ENCODE measurements around the gene FBN1.

DNA sequence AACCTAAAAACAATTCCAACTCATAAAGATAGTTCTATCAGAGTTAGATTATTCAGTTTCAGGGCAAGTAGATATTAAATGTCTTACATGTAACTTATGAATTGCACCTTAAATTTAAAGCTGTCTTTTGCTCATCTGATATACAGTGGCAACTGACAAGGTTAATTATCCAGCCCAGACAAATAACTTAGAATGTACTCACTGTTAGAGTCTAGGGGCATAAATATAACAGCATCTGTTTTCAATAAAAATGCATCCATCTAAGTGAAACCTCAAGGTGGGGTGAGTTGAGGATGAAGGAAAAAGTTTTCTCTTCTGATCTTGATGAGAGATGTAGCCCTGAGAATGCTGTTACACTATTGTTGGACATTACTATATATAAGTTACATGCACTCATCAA, 112.6 kb downstream of the FBN1 start:
- TF ChIP-seq, protein P1, sequence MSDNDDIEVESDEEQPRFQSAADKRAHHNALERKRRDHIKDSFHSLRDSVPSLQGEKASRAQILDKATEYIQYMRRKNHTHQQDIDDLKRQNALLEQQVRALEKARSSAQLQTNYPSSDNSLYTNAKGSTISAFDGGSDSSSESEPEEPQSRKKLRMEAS (IDR thresholded peaks at IDR 0.05), result no peak
- no peak for TF ChIP-seq REST (IDR thresholded peaks at IDR 0.05; ENCODE audit: low read depth)
- TF ChIP-seq RAD21 (IDR thresholded peaks at IDR 0.05; ENCODE audit: low read depth), result no peak
- TF ChIP-seq TCF12 (IDR thresholded peaks at IDR 0.05; ENCODE audit: low read depth), result no peak
- no peak for TF ChIP-seq EP300 (IDR thresholded peaks at IDR 0.05; ENCODE audit: borderline replicate concordance)
- TF ChIP-seq CEBPB (IDR thresholded peaks at IDR 0.05), result no peak
- no peak for TF ChIP-seq YY1 (IDR thresholded peaks at IDR 0.05; ENCODE audit: low read depth)
- no peak for TF ChIP-seq CREB1 (IDR thresholded peaks at IDR 0.05; ENCODE audit: low read depth)
